Superior temporal gyrus (tissue), 1 donor: ENCODE measurements around the gene ITGA11.
A peak's percentile ranks its signal among the peaks of the same experiment; 100 is the strongest.

Source experiments
- DNase-seq: peaks from one replicate; pipeline ENCODE4 v3.0.0-alpha.2; 2016; ENCODE audit errors: extremely low spot score

The ITGA11 gene

DNA sequence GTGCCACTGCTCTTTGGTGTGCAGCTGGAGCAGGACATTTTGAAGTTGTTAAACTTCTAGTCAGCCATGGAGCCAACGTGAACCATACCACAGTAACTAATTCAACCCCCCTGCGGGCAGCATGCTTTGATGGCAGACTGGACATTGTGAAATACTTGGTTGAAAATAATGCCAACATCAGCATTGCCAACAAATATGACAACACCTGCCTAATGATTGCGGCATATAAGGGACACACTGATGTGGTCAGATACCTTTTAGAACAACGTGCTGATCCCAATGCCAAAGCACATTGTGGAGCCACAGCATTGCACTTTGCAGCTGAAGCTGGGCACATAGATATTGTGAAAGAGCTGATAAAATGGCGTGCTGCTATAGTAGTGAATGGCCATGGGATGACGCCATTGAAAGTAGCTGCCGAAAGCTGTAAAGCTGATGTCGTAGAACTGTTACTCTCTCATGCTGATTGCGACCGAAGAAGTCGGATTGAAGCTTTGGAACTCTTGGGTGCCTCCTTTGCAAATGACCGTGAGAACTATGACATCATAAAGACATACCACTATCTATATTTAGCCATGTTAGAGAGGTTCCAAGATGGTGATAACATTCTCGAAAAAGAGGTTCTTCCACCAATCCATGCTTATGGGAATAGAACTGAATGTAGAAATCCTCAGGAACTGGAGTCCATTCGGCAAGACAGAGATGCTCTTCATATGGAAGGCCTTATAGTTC lies 142.2 kb downstream of the ITGA11 start:
- no peak for DNase-seq

DNA sequence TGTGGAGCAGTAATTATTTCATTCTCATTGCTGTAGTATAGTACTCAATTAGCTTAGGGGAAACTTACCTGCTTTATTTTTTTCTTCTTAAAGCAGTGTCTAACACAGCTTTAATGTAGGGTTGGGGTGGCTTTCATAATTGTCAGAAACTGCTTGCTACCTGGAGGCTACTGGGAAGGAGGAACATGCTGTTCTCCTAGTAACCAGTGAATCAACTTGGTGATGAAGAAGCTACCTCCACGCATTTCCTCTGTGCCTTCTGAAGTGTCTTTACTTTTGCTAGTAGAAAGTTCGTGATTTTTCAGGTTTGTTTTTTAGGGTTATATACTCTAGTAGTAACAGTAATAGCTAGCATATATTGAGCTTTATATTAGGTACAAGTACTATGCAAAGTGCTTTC lies 142.9 kb downstream of the ITGA11 start:
- no peak for DNase-seq

DNA sequence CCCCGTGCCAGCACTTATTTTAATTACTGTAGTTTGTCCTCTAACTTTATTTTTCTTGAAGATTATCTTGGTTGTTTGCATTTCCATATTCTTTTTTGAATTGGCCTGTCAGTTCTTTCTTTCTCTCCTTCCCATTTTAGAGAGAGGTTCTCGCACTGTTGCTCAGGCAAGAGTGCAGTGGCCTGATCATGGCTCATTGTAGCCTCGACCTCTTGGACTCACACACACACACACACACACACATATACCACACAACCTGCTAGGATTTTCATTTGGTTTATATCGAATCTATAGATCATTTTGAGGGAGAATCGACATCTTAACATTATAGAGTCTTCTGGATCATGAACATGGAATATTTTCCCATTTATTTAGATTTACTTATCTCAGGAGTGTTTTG lies 145.7 kb downstream of the ITGA11 start:
- DNase-seq = no peak

DNA sequence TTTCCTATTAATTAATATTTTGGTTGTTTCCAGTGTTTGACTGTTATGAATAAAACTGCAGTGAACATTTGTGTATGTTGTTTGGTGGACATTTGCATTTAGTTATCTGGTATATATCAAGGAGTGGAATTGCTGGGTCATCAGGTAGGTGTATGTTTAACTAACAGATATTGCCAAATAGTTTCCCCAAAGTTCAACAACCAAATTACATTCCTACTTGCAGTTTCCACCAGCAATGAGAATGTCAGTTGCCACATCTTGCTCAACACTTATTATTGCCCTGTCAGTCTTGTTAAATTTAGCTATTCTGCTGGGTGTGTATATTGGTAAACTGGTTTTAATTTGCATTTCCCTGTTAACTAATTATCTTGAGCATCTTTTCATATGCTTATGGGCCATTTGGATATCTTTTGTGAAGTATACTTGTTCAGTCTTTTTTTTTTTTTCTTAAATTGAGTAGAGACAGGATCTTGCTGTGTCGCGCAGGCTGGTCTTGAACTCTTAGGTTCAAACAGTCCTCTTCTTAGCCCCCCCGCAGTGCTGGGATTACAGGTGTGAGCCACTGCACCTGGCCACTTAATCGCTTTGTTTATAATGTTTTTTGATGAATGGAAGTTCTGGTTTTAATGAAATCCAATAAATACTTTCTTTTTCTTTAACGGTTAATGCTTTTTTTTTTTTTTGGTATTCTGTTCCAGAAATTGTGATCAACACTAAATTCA lies 146.5 kb downstream of the ITGA11 start:
- no peak for DNase-seq

DNA sequence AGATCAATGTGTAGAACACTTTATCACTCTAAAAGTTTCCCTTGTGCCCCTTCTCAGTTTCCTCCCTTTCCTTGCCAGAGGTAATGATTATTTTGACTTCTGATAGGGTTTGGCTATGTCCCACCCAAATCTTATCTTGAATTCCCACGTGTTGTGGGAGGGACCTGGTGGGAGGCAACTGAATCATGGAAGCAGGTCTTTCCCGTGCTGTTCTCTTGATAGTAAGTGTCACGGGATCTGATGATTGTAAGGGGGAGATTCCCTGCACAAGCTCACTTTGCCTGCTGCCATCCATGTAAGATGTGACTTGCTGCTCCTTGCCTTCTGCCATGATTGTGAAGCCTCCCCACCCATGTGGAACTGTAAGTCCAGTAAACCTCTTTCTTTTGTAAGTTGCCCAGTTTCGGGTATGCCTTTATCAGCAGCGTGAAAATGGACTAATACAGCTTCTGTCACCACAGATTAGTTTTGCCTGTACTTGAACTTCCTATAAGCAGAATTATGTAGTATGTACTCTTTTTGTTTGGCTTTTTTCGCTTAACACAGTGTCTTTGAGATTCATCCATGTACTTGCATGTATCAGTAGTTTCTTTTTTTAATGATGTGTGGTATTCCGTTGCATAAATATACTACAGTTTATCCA lies 147.2 kb downstream of the ITGA11 start:
- no peak for DNase-seq

DNA sequence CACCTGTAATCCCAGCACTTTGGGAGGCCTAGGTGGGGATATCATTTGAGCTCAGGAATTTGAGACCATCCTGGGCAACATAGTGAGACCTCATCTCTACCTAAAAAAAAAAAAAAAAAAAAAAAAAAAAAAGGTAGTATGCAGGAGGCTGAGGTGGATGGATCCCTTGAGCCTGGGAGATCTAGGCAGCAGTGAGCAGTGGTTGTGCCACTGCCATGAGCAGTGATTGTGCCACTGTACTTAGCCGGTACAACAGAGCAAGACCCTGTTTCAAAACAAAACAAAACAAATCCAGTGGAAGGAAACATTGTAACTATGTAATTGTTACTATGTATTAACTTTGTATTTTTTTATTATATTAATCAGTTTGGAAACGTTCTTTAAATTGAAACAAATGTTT lies 148.6 kb downstream of the ITGA11 start:
- DNase-seq = no peak

DNA sequence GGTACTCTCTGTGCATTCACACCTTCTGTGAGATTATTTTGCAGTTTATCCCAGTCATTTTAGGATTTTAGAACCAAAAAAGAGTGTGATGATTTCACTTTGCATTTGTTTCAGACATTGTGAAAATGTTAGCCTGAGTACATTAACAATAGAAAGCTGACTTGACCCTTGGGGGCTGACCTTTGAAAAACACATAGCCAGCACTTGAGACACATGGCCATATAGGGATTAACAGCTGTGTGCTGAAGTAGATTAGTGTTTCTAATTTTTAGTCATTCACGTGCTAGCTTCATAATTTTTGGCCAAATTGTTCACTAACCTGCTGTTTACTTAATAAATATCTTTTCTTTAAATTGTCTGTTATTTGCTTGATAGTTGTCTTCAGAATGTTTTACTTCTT lies 151.0 kb downstream of the ITGA11 start:
- no peak for DNase-seq

DNA sequence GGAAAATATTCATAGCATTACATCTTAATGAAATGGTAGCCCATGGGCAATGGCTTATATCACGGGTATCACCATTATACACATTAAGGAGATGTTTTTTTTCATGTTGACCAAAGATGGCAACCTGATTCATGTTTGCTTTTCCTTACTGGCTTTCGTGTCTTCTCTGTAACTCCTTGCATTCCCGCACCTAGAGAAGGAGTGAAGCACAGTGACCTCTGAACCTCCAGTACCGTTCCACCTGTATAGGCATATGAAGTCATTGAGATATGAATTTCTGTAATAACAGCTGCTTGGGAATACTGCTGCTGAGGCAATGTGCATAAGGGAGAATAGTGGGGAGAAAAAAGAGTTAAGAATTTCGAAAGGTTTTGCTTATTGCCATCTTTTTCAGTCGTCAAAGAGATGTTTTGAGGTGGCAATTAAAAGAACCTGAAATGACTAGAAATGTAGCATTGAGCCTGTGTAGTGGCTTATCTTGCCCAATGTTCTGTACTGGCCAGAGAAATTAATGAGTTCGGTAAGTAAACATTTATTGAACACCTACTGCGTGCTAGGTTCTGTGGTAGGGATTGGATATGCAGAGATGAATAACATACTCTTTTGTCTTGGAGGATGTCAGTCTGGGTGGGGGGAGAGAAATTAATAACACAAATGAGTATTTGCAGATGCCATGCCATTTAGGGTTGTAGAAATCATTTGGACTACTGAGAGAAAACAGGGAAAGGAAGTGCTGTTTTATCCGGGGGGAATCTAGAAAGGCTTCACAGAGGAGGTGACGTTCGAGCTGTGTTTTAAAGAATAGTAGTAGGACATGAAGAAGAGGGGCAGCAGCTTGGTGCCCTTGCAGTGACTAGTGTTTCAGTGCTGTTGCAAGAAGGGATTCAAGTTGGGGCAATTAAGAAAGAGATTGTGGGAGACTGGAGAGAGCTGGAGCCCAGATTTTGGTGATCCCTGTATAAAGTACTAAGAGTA lies 151.9 kb downstream of the ITGA11 start:
- DNase-seq = no peak

DNA sequence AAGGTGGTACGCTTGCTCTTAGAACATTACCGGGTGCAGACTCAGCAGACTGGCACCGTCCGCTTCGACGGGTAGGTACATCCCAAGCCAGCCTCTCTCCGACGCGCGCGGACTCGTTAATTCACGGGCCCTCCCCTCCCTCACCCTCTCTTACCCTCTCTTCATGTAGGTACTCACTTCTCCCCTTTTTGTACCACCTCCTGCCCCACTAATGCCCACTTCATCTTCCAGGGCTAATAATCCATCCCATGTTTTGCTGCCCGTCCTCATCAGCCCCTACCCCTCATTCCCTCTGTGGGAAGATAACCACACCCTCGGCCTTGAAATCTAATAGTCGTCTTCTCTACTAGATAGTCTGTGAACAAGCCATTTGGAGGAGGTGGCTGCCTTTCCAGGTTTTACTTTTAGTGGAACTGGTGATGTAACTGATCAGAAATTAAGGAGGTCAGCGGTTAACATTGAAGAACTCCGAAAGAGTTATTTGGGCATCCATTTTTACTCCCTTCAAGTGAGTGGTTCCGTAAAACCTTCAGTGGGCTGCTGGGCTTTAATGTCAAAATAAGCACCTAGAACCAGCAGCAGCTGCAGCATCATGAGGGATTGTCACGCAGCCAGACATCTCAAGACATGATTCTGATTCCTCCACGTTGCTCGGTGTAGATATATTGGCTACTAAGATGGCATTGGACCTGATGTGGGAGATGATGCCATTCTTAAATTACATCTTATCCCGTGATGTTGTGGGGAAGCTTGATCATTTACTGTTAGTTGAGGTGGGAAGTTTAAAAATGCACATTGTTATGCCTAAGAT lies 153.2 kb downstream of the ITGA11 start:
- DNase-seq = no peak

DNA sequence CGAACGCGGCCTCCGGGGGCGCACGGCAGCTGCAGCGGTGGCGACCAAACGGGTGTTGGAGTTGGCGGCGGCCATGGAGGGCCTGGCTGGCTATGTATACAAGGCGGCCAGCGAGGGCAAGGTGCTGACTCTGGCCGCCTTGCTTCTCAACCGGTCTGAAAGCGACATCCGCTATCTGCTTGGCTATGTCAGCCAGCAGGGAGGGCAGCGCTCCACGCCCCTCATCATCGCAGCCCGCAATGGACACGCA lies 153.7 kb downstream of the ITGA11 start:
- no peak for DNase-seq

DNA sequence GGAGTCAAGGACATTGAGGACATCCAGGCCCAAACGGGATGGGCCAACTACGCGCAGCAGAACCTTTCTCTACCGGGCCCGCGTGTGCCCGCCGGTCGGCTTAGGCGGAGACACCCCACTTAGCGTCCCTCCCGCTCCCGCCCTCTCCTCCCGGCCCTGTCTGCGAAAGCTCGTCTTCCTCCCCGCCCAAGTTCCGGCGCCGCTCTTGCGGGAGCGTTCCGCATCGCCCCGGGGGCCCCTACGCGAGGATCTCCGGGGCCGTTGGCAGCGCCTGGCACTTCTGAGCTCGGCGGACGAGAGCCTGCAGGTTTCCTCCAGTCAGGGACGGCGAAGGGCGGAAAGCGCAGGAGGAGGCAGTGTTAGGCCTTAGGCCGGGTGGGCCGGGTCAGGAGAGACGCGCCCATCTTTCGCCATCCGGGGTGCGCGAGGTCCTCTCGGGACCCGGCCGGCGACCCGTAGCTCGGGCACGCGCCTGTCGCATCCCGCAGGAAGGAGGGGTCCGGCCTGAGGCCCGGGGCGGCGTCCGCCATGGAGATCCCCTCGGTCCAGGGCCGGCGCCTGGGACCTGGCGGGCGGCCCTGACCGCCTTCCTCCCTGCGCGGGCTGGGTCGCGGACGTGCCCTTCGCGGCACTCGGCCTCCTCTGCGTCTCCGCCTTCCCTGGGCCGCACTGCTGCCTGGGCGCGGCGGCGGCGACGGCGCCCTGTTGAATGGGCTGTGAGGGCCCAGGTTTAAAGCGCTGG lies 154.2 kb downstream of the ITGA11 start, which contains the start of gene FEM1B:
Gene FEM1B (plus strand): TSS at position 143 of the 742 bp plus-strand sequence. CDS start 673 bp downstream, outside the sequence.
- DNase-seq = peak; percentile 93

DNA sequence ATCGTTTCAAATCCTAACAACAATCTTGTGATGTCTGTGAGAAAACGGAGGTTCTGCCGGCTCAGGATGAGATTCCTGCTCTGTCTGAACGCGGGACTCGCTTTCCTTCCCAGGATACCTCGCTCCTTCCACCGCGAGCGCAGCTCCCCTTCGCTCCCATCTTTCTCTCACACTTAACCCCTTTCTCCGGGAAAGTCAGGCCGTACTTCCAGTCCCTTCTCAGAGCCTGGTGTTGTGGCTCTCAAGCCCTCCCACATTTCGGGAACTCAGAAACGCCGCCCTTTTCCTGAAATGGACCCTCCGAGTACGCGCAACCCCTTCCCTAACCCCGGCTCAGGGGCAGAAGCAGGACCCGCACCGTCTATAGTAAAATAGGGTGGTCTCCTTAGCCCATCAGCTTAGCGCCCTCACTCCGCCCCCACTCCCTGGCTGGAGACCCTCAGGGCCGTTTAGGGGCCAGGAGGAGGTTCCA lies 154.8 kb downstream of the ITGA11 start:
- peak; percentile 81 for DNase-seq

DNA sequence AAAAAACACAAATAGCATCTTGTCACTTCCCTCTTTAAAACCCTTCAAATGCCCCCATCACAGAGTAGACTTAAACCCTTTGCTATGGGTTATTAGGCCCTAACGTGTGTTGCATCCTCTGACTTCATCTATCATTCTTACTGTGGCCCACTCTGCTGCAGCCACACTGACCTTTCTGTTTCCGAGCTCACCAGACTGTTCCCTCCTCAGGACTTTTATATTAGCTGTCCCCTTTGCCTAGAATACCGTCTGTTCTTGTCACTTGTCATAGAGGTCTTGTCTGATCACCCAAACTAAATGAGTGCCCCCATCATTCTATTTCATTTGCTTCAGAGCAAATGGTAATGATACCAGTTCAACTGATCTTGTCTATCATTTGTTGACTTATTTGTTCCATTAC lies 155.3 kb downstream of the ITGA11 start:
- DNase-seq = no peak

DNA sequence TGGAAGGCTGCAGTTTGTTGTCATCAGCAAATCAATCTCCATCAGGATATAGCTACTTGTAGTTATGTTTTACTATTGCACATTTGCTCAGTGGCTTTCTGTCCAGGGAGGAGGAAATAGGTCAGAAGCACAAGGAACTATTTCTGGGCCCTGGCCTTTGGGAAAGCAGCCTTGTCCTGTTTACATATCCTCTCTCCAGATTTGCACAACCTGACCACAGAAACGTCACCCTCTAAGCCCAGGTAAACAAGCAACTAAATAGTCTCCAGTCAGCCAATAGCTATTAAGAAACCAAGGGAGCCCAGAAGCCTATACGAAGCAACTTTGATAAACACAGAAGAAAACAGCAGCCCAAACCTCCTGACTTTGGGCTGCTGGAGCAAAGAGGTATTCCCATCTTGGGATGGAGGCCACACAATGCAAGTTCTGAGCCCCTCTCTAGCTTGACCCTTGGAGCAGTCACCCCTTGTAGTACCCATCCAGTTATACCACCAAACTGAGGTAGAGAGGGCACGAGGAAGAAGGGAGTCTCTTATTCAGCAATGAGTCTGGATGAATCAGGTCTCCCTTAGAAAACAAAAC lies 156.7 kb downstream of the ITGA11 start:
- DNase-seq = no peak

DNA sequence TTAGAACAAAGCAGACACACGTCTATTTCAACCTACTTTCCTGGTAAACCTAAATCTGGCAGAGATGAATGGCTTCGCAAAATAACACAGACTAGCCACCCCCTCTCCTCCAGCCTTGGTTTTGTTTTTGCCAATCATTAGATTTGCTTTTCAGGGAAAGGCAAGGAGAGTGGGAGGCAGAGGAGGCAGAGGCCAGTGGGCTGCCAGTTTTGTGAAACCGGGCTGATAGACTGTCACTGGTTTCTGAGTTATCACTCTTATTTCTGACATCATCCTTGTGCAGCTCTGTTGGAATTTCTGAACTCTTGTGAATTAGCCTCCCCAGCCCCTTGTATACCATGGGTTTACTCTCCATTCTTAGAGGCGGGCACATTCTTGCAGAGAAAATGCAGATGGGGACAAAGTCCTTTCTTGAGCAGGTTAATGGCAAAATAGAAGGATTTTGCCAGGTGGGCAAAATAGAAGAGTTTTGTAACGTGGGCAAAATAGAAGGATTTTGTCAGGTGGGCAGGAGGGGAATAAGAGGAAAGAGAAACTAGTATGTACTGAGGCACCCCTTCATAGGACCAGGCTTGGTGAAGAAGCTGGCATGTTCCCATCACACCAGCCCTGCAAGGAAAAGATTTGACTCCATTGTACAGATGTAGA lies 157.6 kb downstream of the ITGA11 start:
- DNase-seq = no peak

DNA sequence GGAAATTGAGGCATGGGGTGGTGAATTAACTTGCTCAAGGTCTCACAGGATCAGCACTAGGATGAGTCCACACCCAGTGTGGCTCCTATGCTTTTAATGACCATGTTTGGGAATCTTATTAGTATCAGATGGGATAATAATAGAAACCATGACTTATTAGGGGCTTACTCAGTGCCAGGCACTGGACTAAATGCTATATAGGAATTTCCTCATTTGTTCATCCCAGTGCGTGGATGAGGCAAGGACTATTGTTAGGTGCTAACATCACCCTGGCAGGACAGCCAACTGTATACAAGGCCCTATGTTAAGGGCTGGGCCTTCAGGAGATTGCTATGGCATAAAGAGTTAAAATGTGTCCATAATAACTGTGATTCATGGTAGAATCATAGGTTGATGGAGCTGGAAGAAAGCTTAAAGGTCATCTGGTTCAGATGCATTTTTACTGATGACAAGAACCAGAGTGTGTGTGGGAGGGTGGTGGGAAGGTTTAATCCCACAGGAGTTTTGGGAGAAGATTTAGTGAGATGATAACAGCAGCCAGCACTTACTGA lies 159.2 kb downstream of the ITGA11 start:
- no peak for DNase-seq

DNA sequence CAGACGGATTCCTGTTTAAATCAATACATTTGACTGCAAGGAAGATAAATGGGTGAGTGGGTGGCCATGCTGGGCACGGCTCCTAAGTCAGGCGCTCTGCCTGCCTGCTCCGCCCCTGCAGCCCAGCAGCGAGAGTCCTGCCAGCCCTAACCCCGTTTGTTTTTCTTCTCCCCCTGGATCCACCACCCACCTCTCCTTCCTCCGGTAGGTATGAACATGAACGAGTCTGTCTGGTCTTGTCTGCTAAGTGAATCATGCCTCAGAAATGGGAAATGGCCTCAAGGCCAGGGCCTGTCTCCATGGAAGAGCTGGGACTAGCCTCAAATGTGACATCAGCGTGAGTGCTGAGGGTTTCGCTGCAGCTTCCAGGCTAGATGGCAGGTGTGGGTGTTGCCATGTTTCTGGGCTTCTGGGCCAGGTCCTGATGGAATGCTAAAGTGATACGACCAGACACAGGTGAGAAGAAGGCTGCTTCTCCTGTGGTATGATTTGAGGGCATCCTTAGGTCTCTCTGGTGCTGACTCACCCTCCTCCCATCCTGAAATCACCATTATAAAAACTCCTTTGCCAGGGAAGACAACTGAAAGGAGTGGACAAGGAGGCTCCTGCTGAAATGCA lies 160.0 kb downstream of the ITGA11 start:
- peak; percentile 76 for DNase-seq

DNA sequence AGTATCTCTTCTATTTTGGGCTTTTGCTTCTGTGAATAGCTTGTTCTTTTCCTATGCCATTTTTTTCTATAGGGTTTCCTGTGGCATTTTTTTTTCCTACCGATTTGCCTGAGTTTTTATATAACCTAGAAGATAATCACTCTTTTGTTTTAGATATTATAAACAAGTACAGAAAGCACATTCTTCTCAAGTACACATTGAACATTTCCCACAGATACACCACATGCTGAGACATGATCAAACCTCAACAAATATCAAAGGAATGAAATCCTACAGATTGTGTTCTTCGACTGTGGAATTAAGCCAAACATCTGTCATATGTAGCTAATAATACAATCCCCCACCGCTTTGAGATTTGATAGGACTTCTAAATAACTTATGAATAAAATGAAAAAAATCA lies 163.6 kb downstream of the ITGA11 start:
- DNase-seq = no peak

DNA sequence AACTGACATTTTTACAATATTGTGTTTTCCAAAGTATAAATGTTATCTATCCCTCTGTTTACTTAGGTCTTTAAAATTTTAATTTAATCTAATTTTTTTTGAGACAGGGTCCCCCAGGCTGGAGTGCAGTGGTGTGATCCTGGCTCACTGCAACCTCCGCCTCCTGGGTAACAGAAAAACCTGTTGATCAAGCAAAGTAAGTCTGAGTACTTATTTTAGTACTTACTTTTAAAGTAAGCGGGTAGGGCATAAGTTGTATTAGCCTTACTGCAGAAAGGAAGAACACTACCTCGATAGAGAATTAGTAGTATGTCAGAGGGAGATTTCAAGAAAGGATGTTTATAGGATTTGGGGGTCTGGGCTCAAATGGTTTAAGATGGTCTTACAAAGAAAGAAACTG lies 166.3 kb downstream of the ITGA11 start:
- no peak for DNase-seq
